ENCODE measurements around the gene CYB5B.

DNA sequence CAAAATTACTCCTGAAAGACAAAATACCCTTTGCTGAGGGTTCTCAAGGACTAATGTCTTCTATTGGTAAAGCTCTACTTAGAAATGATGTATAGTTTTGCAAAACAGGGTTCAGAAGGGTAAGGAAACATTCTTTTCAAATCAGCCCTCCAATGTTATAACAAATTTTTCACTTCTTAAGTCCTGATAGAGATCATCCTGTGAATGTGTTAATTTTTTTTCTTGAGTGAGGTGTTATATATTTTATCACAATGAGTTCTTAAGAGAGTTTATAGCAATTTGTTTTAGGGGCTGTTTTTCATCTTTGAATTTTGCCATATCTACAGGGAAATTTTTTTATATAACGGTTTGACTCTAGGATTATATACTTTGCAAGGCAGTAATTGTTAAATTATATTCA, 29.5 kb downstream of the CYB5B start:
- no peak for TF ChIP-seq POLR2A (IDR thresholded peaks at IDR 0.05; ENCODE audit: low read depth, low read length)
- TF ChIP-seq JUN (IDR thresholded peaks at IDR 0.05; ENCODE audit: borderline replicate concordance, insufficient read depth, insufficient read length, low read depth) = no peak

All from endothelial cell of umbilical vein (primary cell).